AG09319 (cell line): ENCODE data around the gene FLOT2.

Experiments
- DNase-seq: peaks from one replicate; pipeline ENCODE4 v3.0.0-alpha.2; 2010; ENCODE audit warnings: low read depth; ENCODE audit errors: extremely low read depth
- TF ChIP-seq, protein P1 (sequence below): IDR thresholded peaks from 2 replicates; pipeline ENCODE4 v1.5.1; 2011; ENCODE audit warnings: low read depth, mild to moderate bottlenecking, inconsistent platforms, low read length, moderate library complexity

Gene FLOT2

GRCh38 chr17:28892024-28892423 is 5.5 kb downstream of the FLOT2 start:
- DNase-seq, result no peak
- TF ChIP-seq, protein P1, sequence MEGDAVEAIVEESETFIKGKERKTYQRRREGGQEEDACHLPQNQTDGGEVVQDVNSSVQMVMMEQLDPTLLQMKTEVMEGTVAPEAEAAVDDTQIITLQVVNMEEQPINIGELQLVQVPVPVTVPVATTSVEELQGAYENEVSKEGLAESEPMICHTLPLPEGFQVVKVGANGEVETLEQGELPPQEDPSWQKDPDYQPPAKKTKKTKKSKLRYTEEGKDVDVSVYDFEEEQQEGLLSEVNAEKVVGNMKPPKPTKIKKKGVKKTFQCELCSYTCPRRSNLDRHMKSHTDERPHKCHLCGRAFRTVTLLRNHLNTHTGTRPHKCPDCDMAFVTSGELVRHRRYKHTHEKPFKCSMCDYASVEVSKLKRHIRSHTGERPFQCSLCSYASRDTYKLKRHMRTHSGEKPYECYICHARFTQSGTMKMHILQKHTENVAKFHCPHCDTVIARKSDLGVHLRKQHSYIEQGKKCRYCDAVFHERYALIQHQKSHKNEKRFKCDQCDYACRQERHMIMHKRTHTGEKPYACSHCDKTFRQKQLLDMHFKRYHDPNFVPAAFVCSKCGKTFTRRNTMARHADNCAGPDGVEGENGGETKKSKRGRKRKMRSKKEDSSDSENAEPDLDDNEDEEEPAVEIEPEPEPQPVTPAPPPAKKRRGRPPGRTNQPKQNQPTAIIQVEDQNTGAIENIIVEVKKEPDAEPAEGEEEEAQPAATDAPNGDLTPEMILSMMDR, result no peak

DNA sequence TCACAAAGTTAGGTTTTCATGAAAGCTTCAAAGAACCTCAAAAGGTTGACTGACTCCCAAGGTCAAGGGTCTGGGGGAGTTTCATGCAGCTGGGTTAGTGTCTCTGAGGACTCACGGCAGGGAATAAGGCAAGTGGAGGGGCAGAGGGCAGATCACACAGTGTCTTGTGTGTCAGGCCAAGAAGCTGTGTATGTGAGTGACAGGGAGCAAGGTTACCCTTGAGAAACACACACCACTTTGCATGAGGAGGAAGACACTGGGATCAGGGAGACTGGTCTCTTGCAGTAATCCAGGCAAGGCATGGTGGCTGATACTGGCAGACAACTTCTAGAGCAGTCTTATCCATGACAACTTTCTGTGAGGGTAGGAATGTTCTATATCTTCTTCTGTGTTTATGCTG is 6.3 kb downstream of the FLOT2 start:
- TF ChIP-seq, protein P1, result no peak

DNA sequence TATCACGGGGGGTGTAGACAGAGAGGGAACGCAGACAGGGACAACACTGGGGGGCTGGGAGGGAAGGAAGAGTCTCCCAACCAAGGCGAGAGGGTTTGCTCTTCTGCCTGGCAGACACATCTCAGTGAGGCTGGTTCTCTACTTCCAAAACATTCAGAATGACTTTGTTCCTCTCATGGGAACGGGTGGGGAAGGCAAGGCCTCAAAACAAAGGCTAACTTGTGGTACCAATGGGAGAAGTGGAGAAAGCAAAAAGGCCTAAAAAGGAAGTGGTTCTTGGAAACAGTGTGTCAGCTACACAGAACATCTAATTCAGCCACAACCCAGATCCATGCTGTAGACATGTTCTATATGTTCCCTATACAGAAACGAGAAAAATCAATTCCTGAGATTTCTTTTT is 7.5 kb downstream of the FLOT2 start:
- DNase-seq, result no peak
- TF ChIP-seq, protein P1, result no peak

More for the DNA sequence above, 6.3 kb downstream of the FLOT2 start:
- no peak for DNase-seq

GRCh38 chr17:28888832-28889231 is 8.7 kb downstream of the FLOT2 start:
- DNase-seq, result no peak
- TF ChIP-seq, protein P1, result no peak

DNA sequence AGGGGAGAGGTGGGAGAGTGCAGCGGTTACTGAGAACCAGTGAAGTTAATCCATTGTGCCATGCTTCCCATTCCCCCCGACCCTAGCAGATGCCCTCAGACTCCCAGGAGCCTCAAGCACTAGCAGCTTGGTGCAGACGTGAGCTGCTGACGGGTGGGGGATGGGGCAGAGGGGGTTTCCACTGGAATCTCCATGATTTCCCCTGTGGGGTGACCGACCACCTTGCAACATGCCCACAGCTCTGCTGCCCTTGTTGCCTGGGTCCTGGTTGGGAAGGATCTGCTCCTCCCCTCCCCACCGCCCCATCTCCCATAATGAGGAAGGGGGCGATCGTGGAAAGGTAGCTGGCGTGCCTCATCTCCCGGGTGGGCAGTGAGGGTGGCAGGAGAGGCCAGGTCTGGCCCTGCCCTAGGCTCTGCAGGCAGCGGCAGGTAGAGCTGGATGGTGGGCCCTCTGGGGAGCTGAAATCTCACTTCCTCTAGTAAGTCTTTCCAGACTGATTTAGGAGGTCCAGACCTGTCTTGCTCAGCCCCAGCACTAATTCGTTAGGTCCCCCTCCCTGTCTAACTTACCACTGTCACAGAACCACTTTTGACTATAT is 9.6 kb downstream of the FLOT2 start:
- no peak for DNase-seq
- TF ChIP-seq, protein P1, result no peak

- TF ChIP-seq, protein P1, result no peak
- DNase-seq, result no peak
These were observed 11.6 kb downstream of the FLOT2 start for GRCh38 chr17:28885951-28886350.

DNA sequence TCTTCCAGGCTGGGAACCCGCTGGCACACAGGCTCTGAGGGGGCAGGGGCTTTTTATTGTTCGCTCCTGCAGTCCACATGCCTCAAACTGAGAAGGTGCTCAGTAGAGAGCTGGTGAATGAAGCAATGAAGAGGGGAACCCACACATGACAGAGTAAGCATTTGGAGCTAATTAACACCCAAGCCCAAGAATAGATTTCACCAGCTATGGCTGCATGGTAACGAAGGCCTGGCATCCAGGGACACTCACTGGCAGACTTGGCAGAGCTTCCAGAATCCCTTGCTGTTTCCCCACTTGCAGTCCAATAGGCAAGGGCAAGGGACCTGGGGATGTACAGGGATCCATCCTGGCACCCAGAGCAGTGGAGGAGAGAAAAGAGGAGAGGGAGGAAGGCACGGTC is 12.2 kb downstream of the FLOT2 start:
- DNase-seq, result no peak
- TF ChIP-seq, protein P1, result no peak
